ENCODE measurements around the gene ACR.

Gene ACR

DNA sequence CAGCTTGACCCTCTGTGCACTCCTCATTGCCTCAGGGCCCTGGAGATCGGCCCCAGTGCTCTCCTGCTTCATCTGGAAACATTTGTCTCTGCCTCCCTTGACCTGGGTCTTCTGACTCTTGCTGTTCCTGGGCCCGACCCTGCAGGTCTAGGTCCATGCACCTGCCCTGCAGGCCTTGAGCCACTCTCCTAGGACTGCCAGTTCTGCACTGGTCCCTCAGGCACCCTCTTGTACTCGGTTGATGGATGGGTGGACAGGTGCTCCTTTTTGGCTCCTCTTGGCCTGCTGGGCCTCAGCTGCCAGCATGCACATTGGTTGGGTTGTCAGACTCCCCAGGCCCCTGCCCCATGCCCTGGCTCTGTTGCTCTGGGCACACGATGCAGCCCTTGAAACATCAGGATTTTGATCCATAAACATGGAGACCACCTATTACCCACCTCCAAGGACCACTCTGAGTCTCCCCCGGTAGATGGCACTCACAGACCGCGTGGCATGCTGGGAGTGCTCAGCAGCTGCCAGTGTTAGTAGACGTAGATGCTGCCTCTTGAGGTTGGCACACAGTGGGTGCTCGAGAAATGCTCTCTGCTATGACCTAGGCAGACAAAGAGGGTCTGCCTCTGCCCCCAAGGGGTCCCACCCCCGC lies 20.2 kb upstream of the ACR start:
- peak; percentile 61 for DNase-seq (ENCODE audit: low spot score)

GRCh38 chr22:50718352-50718709 lies 19.7 kb upstream of the ACR start:
- peak; percentile 69 for DNase-seq (ENCODE audit: low spot score)

DNA sequence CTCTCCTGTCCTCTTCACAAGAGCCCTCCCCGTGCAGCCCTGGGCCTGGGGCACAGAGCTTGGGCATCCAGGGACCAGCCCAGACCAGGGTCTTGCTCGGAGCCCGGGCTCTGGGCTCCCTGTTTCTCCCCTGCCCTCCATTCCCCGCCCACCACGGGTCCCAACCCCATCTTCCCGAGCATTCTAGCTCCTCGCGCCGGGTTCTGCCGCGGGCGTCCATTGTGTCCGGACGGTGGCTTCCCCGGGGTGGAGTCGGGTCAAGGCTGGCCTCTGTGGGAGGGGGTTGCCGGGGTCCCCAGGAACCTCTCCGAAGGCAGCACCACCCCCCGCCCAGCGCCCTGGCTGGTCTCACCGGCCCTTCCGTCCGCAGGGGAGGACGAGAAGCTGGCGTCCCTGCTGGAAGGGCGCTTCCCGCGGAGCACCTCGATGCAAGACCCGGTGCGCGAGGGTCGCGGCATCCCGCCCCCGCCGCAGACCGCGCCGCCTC lies 18.1 kb upstream of the ACR start:
- no peak for DNase-seq (ENCODE audit: low spot score)

DNA sequence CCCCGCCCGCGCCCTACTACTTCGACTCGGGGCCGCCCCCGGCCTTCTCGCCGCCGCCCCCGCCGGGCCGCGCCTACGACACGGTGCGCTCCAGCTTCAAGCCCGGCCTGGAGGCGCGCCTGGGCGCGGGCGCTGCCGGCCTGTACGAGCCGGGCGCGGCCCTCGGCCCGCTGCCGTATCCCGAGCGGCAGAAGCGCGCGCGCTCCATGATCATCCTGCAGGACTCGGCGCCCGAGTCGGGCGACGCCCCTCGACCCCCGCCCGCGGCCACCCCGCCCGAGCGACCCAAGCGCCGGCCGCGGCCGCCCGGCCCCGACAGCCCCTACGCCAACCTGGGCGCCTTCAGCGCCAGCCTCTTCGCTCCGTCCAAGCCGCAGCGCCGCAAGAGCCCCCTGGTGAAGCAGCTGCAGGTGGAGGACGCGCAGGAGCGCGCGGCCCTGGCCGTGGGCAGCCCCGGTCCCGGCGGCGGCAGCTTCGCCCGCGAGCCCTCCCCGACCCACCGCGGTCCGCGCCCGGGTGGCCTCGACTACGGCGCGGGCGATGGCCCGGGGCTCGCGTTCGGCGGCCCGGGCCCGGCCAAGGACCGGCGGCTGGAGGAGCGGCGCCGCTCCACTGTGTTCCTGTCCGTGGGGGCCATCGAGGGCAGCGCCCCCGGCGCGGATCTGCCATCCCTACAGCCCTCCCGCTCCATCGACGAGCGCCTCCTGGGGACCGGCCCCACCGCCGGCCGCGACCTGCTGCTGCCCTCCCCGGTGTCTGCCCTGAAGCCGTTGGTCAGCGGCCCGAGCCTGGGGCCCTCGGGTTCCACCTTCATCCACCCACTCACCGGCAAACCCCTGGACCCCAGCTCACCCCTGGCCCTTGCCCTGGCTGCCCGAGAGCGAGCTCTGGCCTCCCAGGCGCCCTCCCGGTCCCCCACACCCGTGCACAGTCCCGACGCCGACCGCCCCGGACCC lies 17.4 kb upstream of the ACR start:
- DNase-seq (ENCODE audit: low spot score), result no peak

GRCh38 chr22:50721257-50721844 lies 16.7 kb upstream of the ACR start:
- DNase-seq (ENCODE audit: low spot score), result no peak

DNA sequence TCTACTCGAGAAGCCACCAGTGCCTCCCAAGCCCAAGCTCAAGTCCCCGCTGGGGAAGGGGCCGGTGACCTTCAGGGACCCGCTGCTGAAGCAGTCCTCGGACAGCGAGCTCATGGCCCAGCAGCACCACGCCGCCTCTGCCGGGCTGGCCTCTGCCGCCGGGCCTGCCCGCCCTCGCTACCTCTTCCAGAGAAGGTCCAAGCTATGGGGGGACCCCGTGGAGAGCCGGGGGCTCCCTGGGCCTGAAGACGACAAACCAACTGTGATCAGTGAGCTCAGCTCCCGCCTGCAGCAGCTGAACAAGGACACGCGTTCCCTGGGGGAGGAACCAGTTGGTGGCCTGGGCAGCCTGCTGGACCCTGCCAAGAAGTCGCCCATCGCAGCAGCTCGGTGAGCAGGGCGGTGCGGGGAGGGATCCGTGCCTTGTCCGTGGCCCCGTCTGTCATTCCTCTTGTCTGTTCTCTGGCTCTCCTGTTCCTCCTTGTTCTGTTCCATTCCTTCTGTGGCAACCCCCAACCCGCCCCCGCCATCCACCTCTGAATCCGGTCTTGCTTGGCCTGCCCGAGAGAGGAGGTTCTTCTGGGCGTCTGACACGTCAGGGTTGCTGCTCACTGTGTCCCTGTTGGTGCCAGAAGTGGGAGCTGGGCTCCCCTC lies 15.8 kb upstream of the ACR start:
- no peak for DNase-seq (ENCODE audit: low spot score)

DNA sequence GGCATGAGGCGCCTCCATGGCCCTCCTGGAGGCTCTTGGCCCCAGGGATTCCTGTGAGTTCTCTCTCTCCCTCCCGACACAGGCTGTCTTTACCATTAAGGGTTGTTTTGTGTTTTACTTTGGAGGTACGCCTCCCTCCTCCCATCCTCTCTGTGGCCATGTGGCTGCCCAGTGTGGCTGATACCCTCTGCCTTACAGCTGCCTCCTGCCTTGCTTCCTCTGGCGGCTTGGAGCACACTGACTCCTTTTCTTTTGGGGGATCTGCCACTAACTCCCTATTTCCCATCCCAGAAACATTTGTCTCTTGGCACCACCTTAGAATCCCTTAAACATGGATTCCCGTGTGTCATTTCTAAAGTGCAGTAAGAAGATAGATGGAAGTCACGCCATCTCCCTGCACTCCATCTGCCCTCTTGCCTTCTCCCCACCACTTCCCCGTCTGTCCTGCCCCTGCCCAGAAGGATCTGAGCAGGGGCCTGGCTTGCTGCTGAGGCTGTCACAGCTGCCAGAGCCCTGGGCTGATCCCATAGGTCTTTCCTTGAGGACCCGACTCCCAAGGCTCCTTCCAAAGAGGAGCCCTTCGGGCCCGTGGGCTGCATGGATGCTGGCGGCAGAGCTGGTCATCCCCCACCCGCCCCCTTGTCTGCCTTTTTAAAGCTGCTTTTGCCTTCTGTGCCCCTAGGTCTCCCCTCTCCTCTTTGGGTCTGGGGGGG lies 15.1 kb upstream of the ACR start:
- DNase-seq (ENCODE audit: low spot score), result no peak

- DNase-seq (ENCODE audit: low spot score), result no peak
Observed at GRCh38 chr22:50723991-50724390, 14.0 kb upstream of the ACR start.

GRCh38 chr22:50724616-50725015 lies 13.4 kb upstream of the ACR start:
- DNase-seq (ENCODE audit: low spot score), result no peak

DNA sequence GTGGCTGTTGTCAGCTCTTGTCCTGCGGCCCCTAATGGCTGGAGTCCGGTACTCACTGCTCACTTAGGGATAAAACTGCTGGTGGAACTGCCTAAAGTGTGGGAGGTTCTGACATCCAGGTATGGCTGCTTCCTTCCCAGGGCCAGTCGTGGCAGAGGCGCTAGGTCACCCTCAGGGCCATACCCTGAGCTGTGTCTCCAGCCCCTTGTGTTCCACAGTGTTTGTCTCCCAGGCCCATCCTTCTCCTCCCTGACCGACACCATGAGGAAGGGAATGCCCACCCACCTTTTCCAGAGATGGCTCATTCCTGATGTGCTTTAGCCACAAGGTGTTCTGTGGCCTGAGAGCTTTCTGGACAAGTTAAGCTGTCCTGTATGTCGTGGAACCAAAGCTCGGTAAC lies 12.4 kb upstream of the ACR start:
- no peak for DNase-seq (ENCODE audit: low spot score)

DNA sequence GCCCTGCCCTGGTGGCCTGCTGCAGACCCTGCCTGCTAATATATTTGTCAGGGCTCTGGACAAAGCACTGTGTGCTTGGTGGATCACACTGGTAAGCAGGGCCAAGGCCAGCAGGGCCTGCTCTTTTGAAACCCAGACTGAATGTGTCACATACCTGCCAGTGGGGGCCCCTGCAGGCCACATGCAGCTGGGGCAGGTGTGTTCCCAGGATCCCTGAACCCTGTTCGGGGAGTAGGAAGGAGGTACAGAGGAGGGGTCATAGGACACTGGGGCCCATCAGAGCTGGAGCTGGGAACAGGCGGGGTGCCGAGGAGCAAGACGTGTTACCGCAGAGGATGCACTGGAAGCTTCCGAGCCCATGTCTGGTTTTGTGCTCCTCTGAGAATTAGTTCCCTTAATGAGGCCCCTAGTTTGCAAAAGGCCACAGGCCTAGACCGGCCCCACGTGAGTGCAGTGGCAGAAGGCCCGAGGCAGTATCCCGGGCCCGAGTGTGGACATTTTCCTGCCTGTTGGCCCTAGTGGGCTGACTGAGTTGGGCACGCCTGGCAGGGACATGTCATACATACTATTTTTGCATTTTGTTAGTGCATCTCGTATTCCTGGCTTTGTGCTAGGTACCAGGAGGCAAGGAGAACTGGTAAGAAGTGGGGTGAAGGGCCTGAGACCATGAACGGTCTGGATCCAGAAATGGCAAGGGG lies 11.2 kb upstream of the ACR start:
- DNase-seq (ENCODE audit: low spot score), result no peak

- DNase-seq (ENCODE audit: low spot score), result no peak
Observed at GRCh38 chr22:50727678-50728522, 10.1 kb upstream of the ACR start.

DNA sequence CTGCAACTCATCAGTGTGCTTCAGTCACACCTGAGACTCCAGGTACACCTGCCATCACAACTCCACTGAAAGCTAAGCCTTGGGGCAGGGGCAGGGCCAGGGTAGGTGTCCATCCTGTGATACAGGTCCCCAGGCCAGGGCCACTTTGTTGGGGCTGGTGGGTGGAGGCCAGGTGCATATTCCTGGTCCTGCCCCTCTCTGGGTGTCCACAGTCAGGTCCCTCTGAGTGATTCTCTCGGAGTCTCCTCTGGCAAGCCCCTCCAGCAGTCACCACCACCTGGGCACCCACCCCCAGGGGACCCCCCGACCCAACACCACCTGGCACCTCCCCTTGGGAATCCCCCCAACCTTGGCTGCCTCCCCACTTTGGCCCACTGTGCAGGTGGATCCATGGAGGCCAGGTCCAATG lies 9.5 kb upstream of the ACR start:
- no peak for DNase-seq (ENCODE audit: low spot score)

- DNase-seq (ENCODE audit: low spot score), result no peak
Observed at GRCh38 chr22:50729391-50730012, 8.5 kb upstream of the ACR start.

DNA sequence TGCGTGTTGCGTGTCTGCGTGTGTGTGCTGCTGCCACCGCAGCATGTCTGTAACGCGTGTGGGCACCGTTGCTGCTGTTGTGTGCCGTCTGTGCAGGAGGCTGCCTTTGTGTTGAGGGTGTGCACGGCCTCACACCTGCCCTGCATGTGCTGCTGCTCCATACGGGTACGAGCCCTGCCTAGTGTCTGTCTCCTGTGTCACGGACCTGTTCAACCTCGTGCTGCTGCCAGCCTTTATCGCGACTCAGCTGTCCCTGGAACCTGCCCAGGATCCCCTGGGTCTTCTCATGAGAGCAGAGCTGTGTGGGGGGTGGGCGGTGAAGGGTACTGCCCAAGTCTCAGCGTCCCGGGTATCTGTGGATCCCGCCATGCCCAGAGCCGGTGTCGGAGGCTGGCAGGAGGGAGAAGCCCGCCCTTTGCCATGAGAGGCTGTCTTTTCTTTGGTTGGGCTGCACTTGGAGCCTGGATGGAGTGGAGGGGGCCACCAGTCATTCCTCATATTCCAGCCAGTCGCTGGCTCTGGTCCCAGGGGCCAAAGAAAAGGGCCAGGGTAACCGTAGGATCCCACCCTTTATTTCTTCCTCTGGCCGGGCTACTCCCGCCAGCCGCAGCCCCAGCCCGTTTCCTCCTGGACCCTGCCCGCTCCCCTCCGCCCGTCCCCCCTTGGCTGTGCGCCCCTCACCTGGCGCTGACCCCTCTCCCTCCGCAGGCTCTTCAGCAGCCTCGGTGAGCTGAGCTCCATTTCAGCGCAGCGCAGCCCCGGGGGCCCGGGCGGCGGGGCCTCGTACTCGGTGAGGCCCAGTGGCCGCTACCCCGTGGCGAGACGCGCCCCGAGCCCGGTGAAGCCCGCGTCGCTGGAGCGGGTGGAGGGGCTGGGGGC lies 7.8 kb upstream of the ACR start:
- no peak for DNase-seq (ENCODE audit: low spot score)

DNA sequence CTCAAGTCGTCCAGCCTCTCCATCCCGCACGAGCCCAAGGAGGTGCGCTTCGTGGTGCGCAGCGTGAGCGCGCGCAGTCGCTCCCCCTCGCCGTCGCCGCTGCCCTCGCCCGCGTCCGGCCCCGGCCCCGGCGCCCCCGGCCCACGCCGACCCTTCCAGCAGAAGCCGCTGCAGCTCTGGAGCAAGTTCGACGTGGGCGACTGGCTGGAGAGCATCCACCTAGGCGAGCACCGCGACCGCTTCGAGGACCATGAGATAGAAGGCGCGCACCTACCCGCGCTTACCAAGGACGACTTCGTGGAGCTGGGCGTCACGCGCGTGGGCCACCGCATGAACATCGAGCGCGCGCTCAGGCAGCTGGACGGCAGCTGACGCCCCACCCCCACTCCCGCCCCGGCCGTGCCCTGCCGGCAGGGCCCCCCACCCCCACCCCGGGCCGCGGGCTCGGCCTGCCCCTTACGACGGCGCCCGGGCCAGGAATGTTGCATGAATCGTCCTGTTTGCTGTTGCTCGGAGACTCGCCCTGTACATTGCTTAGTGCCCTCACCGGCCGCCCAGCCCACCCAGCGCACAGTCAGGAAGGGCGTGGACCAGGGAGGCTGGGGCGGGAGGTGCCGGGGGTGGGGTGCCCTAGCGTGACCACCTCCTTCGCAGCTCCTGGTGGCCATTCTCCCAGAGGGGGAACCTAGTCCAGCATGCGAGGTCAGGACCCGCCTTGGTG lies 6.9 kb upstream of the ACR start:
- no peak for DNase-seq (ENCODE audit: low spot score)

GRCh38 chr22:50731811-50732624 lies 6.0 kb upstream of the ACR start:
- peak; percentile 66 for DNase-seq (ENCODE audit: low spot score)
